Colonic mucosa (tissue), 4 donors: Measurements from ENCODE around the gene CMPK1. TPM values are rescaled to one million over a fixed set of nuclear protein-coding genes. Genes with fewer than 3 reads are reported as not detected.
A peak's percentile ranks its signal among the peaks of the same experiment; 100 is the strongest.

ENCODE experiments used
- DNase-seq: peaks from one replicate; pipeline ENCODE4 v3.0.0-alpha.2; 2020
- H3K27ac ChIP-seq: fragments of 200-600 bp; one replicate; pipeline ENCODE4 v1.8.0; 2021
- H3K27me3 ChIP-seq: fragments of 200-600 bp; one replicate; pipeline ENCODE4 v1.8.0; 2021
- H3K36me3 ChIP-seq: fragments of 200-600 bp; one replicate; pipeline ENCODE4 v1.8.0; 2021
- H3K4me1 ChIP-seq: fragments of 200-600 bp; one replicate; pipeline ENCODE4 v1.8.0; 2021; ENCODE audit warnings: mild to moderate bottlenecking
- H3K4me3 ChIP-seq: fragments of 200-600 bp; one replicate; pipeline ENCODE4 v1.8.0; 2021
- H3K9ac ChIP-seq, 2 donors: one replicate each; pipeline ENCODE4 v1.7.0; 2013; ENCODE audit warnings: control low read depth in 2 of 2, low read depth in 2 of 2, low read length in 2 of 2
- H3K9me3 ChIP-seq: fragments of 200-600 bp; one replicate; pipeline ENCODE4 v1.8.0; 2021
- CTCF ChIP-seq: fragments of 200-600 bp; IDR thresholded peaks from one replicate; pipeline ENCODE4 v1.8.0; 2022; ENCODE audit warnings: antibody characterized with exemption, mild to moderate bottlenecking
- intact Hi-C: fragments of 100-400 bp; cut with DNase I; formaldehyde crosslinking; loops from one replicate; pipeline ENCODE4 v1.14.1; 2022
- total RNA-seq, 2 donors: library from RNA; stranded (reverse); fragmentation: NEBNext Ultra II Directional in 1 of 2; extraction: Animal tissue kit (Norgen Biotek cat#: 25700) in 1 of 2; gene quantifications; one replicate each; pipeline ENCODE4 v1.2.1, GENCODE V29; 2021
- donor health status: healthy.
- donor health status: DM: no; HTN: no; CAD: no.
- donor health status: DM: no; HTN: no; CAD: no.

Gene CMPK1
- total RNA-seq, 2 donors from 2014 or later = 172 to 254 TPM

DNA sequence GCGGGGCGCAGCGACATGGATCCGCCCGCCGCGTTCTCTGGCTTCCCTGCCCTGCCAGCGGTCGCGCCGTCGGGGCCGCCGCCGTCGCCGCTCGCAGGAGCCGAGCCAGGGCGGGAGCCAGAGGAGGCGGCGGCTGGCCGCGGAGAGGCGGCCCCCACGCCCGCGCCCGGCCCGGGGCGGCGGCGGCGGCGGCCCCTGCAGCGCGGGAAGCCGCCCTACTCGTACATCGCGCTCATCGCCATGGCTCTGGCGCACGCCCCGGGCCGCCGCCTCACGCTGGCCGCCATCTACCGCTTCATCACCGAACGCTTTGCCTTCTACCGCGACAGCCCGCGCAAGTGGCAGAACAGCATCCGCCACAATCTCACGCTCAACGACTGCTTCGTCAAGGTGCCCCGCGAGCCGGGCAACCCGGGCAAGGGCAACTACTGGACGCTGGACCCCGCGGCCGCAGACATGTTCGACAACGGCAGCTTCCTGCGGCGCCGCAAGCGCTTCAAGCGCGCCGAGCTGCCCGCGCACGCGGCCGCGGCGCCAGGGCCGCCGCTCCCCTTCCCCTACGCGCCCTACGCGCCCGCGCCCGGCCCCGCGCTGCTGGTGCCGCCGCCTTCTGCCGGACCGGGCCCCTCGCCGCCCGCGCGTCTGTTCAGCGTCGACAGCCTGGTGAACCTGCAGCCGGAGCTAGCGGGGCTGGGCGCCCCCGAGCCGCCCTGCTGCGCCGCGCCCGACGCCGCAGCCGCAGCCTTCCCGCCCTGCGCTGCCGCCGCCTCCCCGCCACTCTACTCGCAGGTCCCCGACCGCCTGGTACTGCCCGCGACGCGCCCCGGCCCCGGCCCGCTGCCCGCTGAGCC is 83.0 kb downstream of the CMPK1 start:
- Histone ChIP-seq H3K36me3 (no peaks in the 10 kb centered on the region), H3K4me1 (no peaks in the 10 kb centered on the region), H3K9ac (no peak overlapping the region), H3K4me3 (peak overlapping the region; percentile 17), H3K9me3 (no peaks in the 10 kb centered on the region), H3K27me3 (peaks cover 7% of the 10 kb centered on the region), H3K27ac (no peak overlapping the region)
- intact Hi-C loops = no loop called here
- DNase-seq = no peak
- no peak for TF ChIP-seq CTCF

DNA sequence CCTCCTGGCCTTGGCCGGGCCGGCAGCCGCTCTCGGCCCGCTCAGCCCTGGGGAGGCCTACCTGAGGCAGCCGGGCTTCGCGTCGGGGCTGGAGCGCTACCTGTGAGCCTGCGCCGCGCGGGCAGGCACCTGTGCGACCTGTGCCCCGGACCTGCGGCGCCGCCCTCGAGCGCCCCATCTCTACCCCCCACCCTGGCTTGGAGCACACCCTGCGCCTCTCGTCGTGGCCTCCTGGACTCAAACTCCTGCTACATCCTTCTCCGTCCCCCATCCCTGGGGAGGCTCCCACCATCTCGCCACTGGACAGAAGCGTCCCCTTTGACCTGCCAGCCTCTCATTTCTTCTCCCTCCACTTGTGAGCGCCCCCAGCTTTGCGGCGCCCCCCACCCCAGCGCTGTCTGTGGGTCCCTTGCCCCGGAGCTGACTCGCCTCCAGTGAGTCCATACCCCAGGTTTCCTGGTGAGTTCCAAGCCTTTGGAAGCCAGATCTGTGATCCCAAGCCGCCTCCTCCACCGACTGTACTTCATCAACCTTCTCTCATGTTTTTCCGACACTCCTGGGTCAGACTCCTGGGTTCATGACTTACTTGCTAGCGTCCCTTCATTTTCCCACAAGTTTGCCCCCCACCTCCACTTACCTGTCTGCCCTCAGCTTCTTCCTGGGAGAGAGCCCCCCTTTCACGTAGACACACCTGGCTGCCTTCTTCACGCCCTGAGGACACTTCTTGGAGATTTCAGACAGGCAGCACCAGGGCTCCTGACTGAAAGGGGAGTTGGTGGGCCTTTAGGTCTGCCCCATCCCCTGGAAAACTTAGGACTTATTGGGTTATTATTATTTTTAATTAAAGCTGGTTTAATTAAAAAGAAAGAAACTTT is 83.8 kb downstream of the CMPK1 start:
- Histone ChIP-seq H3K4me3 (peak overlapping the region; percentile 17), H3K36me3 (no peaks in the 10 kb centered on the region), H3K4me1 (no peaks in the 10 kb centered on the region), H3K9me3 (no peaks in the 10 kb centered on the region), H3K27me3 (peaks cover 7% of the 10 kb centered on the region), H3K27ac (no peak overlapping the region), H3K9ac (no peak overlapping the region)
- intact Hi-C loops = no loop called here
- no peak for TF ChIP-seq CTCF
- DNase-seq = no peak

DNA sequence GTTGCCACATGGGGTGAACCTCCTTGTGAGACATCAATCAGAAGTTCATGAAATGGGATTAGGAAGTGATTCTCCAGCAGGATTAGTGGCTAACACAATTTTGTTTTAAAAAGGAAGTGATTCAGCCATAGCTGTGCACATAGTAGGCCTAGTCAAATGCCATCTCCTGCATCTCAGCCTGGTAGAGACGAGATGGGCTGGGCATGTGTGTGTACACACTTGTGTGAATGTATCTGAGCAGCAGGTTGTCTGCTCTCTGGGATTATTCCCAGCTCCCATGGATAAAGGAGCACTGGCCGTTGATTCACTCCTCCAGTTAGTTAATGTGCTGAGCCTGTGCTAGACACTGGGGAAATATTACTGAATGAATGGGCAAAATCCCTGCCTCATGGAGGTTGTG is 84.5 kb downstream of the CMPK1 start:
- no peak overlapping the region for H3K27ac ChIP-seq
- peaks cover 7% of the 10 kb centered on the region for H3K27me3 ChIP-seq
- H3K9me3 ChIP-seq = no peaks in the 10 kb centered on the region
- no peak for TF ChIP-seq CTCF
- DNase-seq = no peak
- intact Hi-C loops = no loop called here
- H3K9ac ChIP-seq = no peak overlapping the region
- no peak overlapping the region for H3K4me3 ChIP-seq
- H3K36me3 ChIP-seq = no peaks in the 10 kb centered on the region
- H3K4me1 ChIP-seq = no peaks in the 10 kb centered on the region

DNA sequence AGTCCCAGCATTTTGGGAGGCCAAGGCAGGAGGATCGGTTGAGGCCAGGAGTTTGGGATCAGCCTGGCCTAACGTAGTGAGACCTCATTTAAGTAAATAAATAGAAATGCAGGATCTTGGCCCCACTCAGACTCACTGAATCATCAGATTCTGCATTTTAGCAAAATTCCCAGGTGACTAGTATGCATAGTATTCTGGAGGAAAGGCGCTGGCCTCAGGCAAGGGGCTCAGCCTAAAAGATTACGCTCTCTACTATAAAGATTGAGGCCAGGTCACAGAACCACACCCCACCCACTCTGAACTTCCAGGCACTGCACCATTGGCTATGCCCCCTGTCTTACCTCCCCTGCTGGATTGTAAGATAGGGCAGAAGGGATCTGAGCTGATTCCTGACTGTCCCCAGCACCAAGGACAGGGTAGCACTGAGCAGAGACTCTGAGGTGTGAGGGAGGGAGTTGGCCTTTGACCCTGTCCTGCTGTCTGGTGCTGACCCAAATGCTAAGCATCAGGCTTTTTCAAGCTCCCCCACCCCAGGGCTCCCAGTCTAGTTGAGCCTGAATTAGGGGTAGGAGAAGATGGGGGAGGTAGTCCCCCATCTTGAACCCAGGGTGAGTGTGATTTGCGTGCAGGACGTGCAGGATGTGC is 85.2 kb downstream of the CMPK1 start:
- no peak overlapping the region for H3K9ac ChIP-seq
- no peaks in the 10 kb centered on the region for H3K4me1 ChIP-seq
- peaks cover 7% of the 10 kb centered on the region for H3K27me3 ChIP-seq
- intact Hi-C loops = no loop called here
- H3K9me3 ChIP-seq = no peaks in the 10 kb centered on the region
- no peak overlapping the region for H3K27ac ChIP-seq
- no peak for TF ChIP-seq CTCF
- no peak overlapping the region for H3K4me3 ChIP-seq
- no peak for DNase-seq
- H3K36me3 ChIP-seq = no peaks in the 10 kb centered on the region

- Histone ChIP-seq H3K4me1 (no peaks in the 10 kb centered on the region), H3K27ac (no peak overlapping the region), H3K27me3 (peaks cover 7% of the 10 kb centered on the region), H3K9ac (no peak overlapping the region), H3K36me3 (no peaks in the 10 kb centered on the region), H3K9me3 (no peaks in the 10 kb centered on the region), H3K4me3 (no peak overlapping the region)
- TF ChIP-seq CTCF = no peak
- intact Hi-C loops = loop anchor here (10.0 kb wide), 1 partner anchor 236 kb away; no protein-coding TSS in a partner anchor
- no peak for DNase-seq
Measured at GRCh38 chr1:47420547-47420946, 87.0 kb downstream of the CMPK1 start.
